Ishikawa (cell line): ENCODE data around the gene NUP93.

ENCODE experiments used
- CEBPB ChIP-seq: IDR thresholded peaks from 2 replicates; pipeline ENCODE4 v1.6.1; 2012
- CREB1 ChIP-seq: IDR thresholded peaks from 2 replicates; pipeline ENCODE4 v1.6.1; 2012; ENCODE audit warnings: low read depth
- EGR1 ChIP-seq: IDR thresholded peaks from 2 replicates; pipeline ENCODE4 v1.6.1; 2012
- EP300 ChIP-seq: IDR thresholded peaks from 2 replicates; pipeline ENCODE4 v1.6.1; 2012; ENCODE audit warnings: borderline replicate concordance
- FOXM1 ChIP-seq: IDR thresholded peaks from 2 replicates; pipeline ENCODE4 v1.6.1; 2012; ENCODE audit warnings: low read depth, borderline replicate concordance
- NFIC ChIP-seq: IDR thresholded peaks from 2 replicates; pipeline ENCODE4 v1.6.1; 2012
- RAD21 ChIP-seq: IDR thresholded peaks from 2 replicates; pipeline ENCODE4 v1.6.1; 2012; ENCODE audit warnings: low read depth
- TAF1 ChIP-seq: IDR thresholded peaks from 2 replicates; pipeline ENCODE4 v1.6.1; 2012; ENCODE audit warnings: low read depth, mild to moderate bottlenecking
- TEAD4 ChIP-seq: IDR thresholded peaks from 2 replicates; pipeline ENCODE4 v1.6.1; 2012
- YY1 ChIP-seq: IDR thresholded peaks from 2 replicates; pipeline ENCODE4 v1.6.1; 2012; ENCODE audit warnings: low read depth
- ZBTB7A ChIP-seq: IDR thresholded peaks from 2 replicates; pipeline ENCODE4 v1.6.1; 2012; ENCODE audit warnings: low read depth
- TF ChIP-seq, protein P1 (sequence below): IDR thresholded peaks from 2 replicates; pipeline ENCODE4 v1.6.1; 2012
- TF ChIP-seq, protein P2 (sequence below): IDR thresholded peaks from 2 replicates; pipeline ENCODE4 v1.6.1; 2012; ENCODE audit warnings: low read depth, mild to moderate bottlenecking
- TF ChIP-seq, protein P3 (sequence below): IDR thresholded peaks from 2 replicates; pipeline ENCODE4 v1.6.1; 2012

DNA sequence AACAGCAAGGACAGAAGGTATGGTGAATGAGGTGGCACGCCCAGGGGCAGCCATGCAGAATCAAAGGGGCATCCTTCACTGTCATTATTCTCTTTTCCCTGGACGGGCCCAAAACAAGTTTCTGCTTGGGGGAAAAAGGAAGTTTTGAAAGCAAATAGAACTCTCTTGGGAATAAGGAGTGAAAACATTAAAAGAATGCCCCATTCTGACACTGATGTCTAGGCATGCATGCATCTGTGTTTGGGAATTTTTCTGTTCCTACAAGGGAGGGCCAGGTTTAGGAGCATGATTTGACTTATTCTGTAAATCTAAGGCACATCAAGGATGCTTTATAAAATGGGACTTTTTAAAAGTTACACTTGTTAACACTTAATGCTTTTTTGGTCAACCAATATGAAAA, 100.7 kb downstream of the NUP93 start:
- TF ChIP-seq CEBPB (no peak), TAF1 (no peak), RAD21 (no peak), EP300 (no peak), ZBTB7A (no peak), FOXM1 (no peak), CREB1 (no peak), TEAD4 (no peak), EGR1 (no peak), NFIC (no peak), YY1 (no peak)
- TF ChIP-seq, protein P1, sequence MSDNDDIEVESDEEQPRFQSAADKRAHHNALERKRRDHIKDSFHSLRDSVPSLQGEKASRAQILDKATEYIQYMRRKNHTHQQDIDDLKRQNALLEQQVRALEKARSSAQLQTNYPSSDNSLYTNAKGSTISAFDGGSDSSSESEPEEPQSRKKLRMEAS: no peak
- TF ChIP-seq, protein P2, sequence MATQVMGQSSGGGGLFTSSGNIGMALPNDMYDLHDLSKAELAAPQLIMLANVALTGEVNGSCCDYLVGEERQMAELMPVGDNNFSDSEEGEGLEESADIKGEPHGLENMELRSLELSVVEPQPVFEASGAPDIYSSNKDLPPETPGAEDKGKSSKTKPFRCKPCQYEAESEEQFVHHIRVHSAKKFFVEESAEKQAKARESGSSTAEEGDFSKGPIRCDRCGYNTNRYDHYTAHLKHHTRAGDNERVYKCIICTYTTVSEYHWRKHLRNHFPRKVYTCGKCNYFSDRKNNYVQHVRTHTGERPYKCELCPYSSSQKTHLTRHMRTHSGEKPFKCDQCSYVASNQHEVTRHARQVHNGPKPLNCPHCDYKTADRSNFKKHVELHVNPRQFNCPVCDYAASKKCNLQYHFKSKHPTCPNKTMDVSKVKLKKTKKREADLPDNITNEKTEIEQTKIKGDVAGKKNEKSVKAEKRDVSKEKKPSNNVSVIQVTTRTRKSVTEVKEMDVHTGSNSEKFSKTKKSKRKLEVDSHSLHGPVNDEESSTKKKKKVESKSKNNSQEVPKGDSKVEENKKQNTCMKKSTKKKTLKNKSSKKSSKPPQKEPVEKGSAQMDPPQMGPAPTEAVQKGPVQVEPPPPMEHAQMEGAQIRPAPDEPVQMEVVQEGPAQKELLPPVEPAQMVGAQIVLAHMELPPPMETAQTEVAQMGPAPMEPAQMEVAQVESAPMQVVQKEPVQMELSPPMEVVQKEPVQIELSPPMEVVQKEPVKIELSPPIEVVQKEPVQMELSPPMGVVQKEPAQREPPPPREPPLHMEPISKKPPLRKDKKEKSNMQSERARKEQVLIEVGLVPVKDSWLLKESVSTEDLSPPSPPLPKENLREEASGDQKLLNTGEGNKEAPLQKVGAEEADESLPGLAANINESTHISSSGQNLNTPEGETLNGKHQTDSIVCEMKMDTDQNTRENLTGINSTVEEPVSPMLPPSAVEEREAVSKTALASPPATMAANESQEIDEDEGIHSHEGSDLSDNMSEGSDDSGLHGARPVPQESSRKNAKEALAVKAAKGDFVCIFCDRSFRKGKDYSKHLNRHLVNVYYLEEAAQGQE: no peak
- TF ChIP-seq, protein P3, sequence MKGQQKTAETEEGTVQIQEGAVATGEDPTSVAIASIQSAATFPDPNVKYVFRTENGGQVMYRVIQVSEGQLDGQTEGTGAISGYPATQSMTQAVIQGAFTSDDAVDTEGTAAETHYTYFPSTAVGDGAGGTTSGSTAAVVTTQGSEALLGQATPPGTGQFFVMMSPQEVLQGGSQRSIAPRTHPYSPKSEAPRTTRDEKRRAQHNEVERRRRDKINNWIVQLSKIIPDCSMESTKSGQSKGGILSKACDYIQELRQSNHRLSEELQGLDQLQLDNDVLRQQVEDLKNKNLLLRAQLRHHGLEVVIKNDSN: no peak
